Measurements from ENCODE around the gene OXCT1. TPM values are rescaled to one million over a fixed set of nuclear protein-coding genes. Genes with fewer than 3 reads are reported as not detected.
"Not testable (repeated sequence)": the region's sequence is repeated elsewhere in the genome, so short reads cannot be mapped to it uniquely, and the experiment has no call there.

The OXCT1 gene
- total and polyA plus RNA-seq, 2 experiments from 2014 or later = 12.4 to 16.9 TPM

DNA sequence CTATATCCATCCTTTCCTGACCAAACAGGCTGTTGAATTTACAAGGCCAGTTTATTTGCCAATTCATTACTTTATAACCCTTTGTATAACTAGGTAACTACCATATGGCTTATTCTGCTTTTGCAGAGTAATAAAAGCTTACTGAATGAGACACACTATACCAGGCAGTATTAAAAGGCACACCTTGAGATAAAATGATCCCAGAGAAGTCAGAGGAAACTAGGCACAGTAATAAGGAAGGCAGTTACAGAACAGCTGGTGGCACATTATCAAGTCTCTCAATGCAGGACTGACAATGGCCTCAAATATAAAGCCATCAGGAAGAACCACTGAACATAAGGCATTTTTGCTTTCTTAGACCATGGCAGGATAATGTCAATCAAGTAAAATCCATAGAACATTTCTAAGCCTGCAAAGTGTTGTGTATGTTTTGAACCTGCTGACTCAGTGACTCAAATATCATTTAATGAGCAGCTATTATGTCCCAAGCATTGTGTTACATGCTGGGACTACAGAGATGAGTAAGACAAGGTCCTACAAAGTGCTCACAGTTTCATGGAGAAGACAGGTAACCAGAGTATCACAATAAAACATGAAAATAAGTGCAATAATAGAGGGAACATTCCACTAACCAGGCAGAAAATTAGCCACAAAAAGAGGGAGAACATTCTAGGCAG lies 52.5 kb downstream of the OXCT1 start:
- Histone ChIP-seq H3K4me3 (no peak overlapping the region), H4K20me1 (ENCODE audit: insufficient read depth, poor library complexity, severe bottlenecking) (no peaks in the 10 kb centered on the region), H3K79me2 (no peaks in the 10 kb centered on the region), H3K4me1 (ENCODE audit: insufficient read depth) (peaks cover 2% of the 10 kb centered on the region), H3K4me2 (no peak overlapping the region), H2AFZ (no peak overlapping the region), H3K36me3 (replicated peaks; ENCODE audit: insufficient read depth, low read depth) (no peaks in the 10 kb centered on the region), H3K27me3 (no peaks in the 10 kb centered on the region), H3K9me3 (ENCODE audit: low read depth) (no peaks in the 10 kb centered on the region), H3K27ac (no peak overlapping the region), H3K9me2 (replicated peaks; ENCODE audit: insufficient read depth) (no peaks in the 10 kb centered on the region)
- DNase-seq (ENCODE audit: low spot score) = no peak
- TF ChIP-seq, protein P1, sequence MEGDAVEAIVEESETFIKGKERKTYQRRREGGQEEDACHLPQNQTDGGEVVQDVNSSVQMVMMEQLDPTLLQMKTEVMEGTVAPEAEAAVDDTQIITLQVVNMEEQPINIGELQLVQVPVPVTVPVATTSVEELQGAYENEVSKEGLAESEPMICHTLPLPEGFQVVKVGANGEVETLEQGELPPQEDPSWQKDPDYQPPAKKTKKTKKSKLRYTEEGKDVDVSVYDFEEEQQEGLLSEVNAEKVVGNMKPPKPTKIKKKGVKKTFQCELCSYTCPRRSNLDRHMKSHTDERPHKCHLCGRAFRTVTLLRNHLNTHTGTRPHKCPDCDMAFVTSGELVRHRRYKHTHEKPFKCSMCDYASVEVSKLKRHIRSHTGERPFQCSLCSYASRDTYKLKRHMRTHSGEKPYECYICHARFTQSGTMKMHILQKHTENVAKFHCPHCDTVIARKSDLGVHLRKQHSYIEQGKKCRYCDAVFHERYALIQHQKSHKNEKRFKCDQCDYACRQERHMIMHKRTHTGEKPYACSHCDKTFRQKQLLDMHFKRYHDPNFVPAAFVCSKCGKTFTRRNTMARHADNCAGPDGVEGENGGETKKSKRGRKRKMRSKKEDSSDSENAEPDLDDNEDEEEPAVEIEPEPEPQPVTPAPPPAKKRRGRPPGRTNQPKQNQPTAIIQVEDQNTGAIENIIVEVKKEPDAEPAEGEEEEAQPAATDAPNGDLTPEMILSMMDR (IDR thresholded peaks at IDR 0.05; ENCODE audit: poor library complexity) = no peak

DNA sequence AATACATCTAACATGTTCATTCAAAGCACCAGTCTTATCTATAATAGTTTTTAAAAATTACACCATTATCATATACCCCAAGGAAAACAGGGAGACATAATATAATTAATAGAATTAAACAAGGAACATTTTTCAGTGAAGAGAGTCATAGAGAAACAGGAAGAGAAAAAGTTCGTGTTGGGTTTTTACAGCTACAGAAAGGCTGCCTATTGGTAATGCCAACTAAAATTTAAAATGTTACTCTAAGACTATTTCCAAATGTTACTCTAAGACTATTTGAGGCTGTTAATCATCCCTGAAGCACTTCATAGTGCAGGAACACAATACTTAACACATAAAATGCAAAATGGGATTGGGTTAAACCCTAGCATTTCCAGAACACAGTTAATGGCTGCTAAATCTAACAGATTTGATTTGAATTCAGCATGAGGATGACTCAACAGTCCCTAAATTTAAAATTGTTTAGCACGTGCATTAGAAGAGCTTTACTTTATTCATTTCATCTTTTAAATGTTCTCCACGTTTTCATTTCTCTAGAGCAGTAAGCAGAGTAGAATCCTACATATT lies 54.5 kb downstream of the OXCT1 start:
- Histone ChIP-seq H3K36me3 (replicated peaks; ENCODE audit: insufficient read depth, low read depth) (no peaks in the 10 kb centered on the region), H3K4me2 (no peak overlapping the region), H3K4me3 (no peak overlapping the region), H3K27ac (no peak overlapping the region), H2AFZ (no peak overlapping the region), H3K4me1 (ENCODE audit: insufficient read depth) (peaks cover 2% of the 10 kb centered on the region), H3K27me3 (no peaks in the 10 kb centered on the region), H3K9me3 (ENCODE audit: low read depth) (no peaks in the 10 kb centered on the region), H3K9me2 (replicated peaks; ENCODE audit: insufficient read depth) (no peaks in the 10 kb centered on the region), H3K79me2 (no peaks in the 10 kb centered on the region), H4K20me1 (ENCODE audit: insufficient read depth, poor library complexity, severe bottlenecking) (no peaks in the 10 kb centered on the region)
- no peak for DNase-seq (ENCODE audit: low spot score)
- WGBS (ENCODE audit: low lambda C conversion rate, missing lambda C conversion rate) = 89% methylated on average over 3 of the region's 3 CpGs
- TF ChIP-seq EZH2phosphoT487 (IDR thresholded peaks at IDR 0.05; ENCODE audit: low read depth, severe bottlenecking, unreplicated experiment) (no peak), EZH2 (IDR thresholded peaks at IDR 0.05; ENCODE audit: borderline replicate concordance) (no peak)
- TF ChIP-seq, protein P1 (IDR thresholded peaks at IDR 0.05; ENCODE audit: poor library complexity) = no peak

DNA sequence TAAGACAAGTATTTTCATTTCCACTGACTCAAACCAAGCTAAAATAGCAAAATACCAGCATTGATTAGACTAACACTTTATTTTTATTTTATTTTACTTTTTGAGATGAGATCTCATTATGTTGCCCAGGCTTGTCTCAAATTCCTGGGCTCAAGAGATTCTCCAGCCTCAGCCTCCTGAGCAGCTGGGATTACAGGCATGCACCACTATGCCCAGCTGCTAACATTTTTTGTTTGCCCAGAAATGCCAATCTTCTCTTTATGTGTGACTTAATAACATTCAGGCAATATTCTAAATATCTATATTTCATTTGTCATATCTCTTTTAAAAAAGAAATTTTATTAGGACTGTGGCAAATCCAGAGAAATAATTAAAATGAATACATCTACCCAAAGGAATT lies 55.0 kb downstream of the OXCT1 start:
- Histone ChIP-seq H3K27me3 (no peaks in the 10 kb centered on the region), H3K27ac (no peak overlapping the region), H2AFZ (no peak overlapping the region), H4K20me1 (ENCODE audit: insufficient read depth, poor library complexity, severe bottlenecking) (no peaks in the 10 kb centered on the region), H3K36me3 (replicated peaks; ENCODE audit: insufficient read depth, low read depth) (no peaks in the 10 kb centered on the region), H3K9me3 (ENCODE audit: low read depth) (no peaks in the 10 kb centered on the region), H3K4me1 (ENCODE audit: insufficient read depth) (peaks cover 2% of the 10 kb centered on the region), H3K4me3 (no peak overlapping the region), H3K4me2 (no peak overlapping the region), H3K79me2 (no peaks in the 10 kb centered on the region), H3K9me2 (replicated peaks; ENCODE audit: insufficient read depth) (no peaks in the 10 kb centered on the region)
- TF ChIP-seq EZH2phosphoT487 (IDR thresholded peaks at IDR 0.05; ENCODE audit: low read depth, severe bottlenecking, unreplicated experiment) (no peak), EZH2 (IDR thresholded peaks at IDR 0.05; ENCODE audit: borderline replicate concordance) (no peak)
- TF ChIP-seq, protein P1 (IDR thresholded peaks at IDR 0.05; ENCODE audit: poor library complexity) = no peak
- no peak for DNase-seq (ENCODE audit: low spot score)

DNA sequence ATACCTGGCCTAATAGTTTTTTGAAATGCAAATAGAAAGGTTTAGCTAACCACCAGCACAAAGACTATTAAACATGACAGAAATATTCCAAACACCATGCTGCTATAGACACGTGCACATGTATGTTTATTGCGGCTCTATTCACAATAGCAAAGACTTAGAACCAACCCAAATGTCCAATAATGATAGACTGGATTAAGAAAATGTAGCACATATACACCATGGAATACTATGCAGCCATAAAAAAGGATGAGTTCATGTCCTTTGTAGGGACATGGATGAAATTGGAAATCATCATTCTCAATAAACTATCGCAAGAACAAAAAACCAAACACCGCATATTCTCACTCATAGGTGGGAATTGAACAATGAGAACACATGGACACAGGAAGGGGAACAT lies 55.9 kb downstream of the OXCT1 start:
- not testable (repeated sequence) for H3K79me2 ChIP-seq; H4K20me1 ChIP-seq (ENCODE audit: insufficient read depth, poor library complexity, severe bottlenecking); DNase-seq (ENCODE audit: low spot score); H3K27ac ChIP-seq; H3K36me3 ChIP-seq (replicated peaks; ENCODE audit: insufficient read depth, low read depth); H3K27me3 ChIP-seq; H3K9me3 ChIP-seq (ENCODE audit: low read depth); H3K4me1 ChIP-seq (ENCODE audit: insufficient read depth); H2AFZ ChIP-seq; H3K9me2 ChIP-seq (replicated peaks; ENCODE audit: insufficient read depth); H3K4me3 ChIP-seq; H3K4me2 ChIP-seq
- WGBS (ENCODE audit: low lambda C conversion rate, missing lambda C conversion rate) = 93% methylated on average over 3 of the region's 4 CpGs
